Germinal center (tissue), 1 donor: ENCODE measurements around the gene AGR2.
"Not testable (repeated sequence)": the region's sequence is repeated elsewhere in the genome, so short reads cannot be mapped to it uniquely, and the experiment has no call there.

ENCODE experiments used
- DNase-seq: peaks from one replicate; pipeline ENCODE4 v3.0.0; 2012; ENCODE audit warnings: mixed read lengths, low spot score

Gene AGR2

DNA sequence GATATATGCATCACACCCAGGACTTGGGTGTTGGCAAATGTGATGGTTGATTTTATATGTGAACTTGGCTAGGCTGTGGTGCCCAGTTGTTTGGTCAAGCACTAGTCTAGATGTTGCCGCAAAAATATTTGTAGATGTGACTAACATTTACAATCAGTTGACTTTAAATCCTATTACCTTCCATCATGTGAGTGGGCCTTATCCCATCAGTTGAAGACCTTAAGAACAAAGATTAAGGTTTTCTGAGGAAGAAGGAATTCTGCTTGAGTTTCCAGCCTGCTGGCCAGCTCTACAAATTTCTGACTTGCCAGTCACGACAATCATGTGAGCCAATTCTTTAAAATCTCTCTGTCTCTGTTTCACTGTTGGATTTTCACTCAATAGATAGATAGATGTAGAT is 30.9 kb downstream of the AGR2 start:
- no peak for DNase-seq

DNA sequence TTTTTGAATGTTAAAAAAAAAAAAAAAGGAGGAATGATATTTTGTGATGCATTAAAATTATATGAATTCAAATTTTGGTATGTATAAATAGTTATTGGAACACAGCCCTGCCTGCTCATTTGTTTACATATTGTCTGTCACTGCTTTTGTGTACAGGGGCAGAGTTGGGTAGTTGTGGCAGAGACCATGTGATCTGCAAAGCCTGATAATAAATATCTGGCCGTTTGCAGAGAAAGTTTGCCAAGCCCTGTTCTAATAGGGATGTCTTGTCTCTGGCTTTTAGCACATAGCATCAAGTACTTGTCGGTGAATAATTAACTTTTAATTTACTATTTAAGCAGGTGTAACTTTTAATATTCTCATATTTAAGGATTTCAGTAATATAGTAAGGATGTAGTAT is 31.5 kb downstream of the AGR2 start:
- DNase-seq, result no peak

DNA sequence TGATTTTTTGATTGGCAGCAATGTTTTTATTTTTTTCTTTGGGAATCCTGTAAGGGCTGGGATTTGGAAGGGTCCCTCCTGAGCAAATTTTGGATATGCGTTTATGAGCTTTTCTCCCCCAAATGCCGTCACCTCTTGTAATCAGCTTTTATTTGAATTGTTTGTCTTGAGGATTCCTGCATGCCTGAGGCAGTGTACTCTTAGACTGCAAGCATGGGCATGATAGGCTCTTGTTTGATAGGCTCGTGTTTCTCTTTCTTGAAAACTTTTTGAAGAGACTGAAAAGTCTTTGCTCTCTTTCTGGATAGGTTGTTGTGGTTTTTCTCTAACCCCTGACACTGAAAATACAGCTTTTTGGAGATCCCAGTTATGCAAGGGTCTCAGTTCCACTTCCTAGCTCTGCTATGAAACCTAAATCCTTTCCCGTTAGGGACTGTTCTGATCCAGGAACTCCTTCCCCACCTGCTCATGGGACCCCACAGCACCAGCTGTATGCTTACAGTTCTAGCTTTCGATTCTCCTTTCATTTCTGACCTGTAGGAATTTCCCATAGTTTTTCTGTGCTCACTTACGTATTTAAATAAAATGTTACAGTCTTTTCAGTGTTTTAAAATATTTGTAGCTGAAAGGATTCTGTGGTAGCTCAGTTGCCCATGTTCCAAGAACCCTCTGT is 34.0 kb downstream of the AGR2 start:
- DNase-seq, result no peak

DNA sequence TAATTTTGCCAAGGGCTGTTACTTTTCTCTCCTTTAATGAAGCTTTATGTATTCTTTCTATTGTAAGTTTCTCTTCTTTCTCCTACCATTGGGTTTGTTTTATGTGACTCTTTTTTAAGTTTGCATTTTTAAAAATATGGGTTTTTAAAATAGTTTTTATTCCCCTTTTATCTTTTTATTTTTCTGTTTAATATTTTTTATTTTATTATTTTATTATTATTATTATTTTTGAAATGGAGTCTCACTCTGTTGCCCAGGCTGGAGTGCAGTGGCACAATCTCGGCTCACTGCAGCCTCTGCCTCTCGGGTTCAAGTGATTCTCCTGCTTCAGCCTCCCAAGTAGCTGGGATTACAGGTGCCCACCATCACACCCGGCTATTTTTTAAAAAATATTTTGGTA is 34.8 kb downstream of the AGR2 start:
- not testable (repeated sequence) for DNase-seq

DNA sequence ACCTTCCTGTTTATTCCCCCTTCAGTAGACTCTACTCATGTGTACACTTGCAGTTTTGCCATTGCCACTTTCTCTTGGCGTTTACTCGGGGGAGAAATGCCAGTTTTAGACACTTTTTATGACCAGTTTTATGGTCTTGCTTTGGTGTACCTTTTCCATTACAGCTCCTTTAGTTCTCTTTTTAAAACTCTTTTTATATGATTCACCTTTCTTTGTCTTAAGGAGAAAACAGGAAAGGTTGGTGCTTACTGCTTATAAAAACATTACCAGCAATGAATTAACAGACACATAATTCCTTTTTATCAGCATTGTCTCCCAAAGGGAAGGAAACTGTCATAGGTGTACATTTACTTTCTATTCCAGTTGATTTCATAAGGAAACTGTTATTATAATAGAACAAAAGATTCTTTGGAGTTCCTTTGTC is 39.4 kb downstream of the AGR2 start:
- DNase-seq, result no peak

DNA sequence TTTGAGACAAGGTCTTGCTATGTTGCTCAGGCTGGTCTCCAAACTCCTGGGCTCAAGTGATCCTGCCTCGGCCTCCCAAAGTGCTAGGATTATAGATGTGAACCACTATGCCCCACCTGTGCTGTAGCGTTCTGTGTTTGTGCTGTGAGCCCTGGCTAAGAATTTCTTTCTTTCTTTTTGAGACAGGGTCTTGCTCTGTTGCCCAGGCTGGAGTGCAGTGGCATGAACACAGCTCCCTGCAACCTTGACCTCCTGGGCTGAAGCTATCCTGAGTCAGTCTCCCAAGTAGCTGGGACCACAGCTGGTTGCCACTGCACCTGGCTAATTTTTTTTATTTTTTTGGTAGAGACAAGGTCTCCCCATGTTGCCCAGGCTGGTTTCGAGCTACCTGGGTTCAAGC is 39.9 kb downstream of the AGR2 start:
- DNase-seq, result no peak

DNA sequence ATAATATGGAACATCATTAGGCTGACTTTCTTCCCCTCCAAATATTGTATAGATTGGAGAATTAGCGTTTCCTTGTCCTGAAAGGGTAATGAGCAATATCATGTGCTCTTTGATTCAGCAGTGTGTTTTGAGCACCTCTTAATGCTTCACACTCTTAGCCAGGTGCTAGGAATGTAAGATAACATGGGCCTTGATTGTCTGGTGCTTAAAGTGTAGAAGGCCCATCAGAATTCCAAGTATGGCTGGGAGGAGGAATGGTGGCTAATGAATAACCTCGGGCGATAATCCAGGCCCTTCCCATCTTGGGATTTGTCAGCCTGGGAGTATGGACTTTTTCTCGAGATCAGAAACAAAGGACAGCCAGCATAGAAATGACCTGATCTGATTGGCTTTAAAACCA is 42.6 kb downstream of the AGR2 start:
- DNase-seq, result no peak

DNA sequence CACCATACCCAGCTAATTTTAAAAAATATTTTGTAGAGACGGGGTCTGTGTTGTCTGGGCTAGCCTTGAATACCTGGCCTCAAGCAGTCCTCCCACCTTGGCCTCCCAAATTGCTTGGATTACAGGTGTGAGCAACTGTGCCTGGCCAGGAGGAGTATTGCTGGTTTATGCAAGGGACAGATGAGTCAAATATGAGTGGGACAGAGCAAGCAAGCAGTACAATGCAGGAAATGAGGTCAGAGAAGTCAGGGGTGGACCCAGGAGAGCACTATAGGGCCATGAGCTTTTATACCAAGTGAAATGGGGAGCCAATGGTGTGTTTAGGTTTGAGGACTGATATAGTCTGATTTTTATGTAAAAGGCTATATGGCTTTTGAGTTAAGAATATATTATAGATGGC is 45.0 kb downstream of the AGR2 start:
- no peak for DNase-seq

DNA sequence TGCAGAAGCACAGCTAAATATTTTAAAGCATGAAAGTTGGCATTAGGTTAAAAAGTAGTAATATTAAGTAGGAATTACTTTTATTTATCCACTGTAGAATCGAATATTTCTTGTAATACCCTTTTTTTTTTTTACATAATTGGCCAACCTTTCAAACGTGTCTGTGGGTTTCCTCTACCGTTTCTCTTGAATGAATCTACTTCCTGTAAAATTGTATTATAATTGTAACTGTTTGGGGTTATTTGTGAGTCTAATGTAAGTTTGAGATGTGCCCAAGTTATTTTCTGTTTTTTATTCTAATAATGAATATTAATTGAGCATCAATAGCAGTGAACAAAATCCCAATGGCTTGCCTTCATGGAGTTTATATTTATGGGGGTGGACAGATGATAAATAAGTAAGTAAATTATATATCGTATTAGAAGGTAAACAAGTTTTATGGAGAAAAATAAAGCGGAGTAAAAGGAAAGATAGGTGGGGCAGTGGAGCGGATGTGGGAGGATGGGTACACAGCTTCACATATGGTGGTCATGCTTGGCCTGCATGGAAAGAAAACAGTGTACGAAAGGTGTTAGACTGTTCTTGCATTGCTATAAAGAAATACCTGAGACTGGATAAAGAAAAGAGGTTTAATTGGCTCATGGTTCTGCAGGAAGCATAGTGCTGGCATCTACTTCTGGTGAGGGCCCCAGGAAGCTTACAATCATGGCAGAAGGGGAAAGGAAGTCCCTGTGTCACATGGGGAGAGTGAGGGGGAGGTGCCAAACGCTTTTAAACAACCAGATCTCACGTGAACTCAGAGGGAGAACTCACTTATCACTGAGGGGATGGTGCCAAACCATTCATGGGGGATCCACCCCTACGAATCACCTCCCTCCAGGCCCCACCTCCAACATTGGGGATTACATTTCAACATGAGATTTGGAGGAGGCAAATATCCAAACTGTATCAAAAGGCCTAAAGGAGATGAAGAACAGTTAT is 45.9 kb downstream of the AGR2 start:
- peak; percentile 45 for DNase-seq

DNA sequence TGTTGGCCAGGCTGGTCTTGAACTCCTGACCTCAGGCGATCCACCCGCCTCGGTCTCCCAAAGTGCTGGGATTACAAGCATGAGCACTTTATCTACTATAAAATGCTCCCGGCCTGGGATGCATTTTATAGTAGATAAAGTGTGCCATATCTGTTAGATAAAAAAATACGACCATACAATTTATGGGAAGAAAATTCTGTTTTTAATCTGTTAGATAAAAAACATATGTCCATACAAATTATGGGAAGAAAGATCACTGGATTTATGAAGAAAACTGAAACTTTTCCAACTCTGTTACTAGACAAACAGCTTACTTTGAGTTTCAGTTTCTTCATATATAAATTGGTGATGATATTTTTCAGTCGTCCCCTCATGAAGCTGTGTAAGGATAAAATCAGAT is 46.8 kb downstream of the AGR2 start:
- no peak for DNase-seq

DNA sequence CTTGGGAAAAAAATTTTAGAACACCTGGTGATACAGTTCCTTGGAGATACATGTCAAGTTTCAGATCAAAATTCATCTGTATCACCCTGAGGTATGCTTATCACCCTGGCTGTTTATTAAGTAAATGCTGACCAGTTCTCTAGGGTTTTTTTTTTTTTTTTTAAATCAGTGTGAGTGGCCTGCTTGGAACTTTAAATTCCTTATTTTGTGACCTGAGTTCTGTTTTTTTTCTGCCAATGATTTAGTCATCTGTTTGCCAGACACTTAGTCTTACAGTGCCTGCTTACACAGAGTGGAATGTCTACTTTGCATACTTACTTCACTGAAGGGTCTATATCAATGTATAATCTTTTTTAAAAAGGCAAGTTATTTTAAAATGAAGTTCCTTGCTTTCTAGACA is 49.4 kb downstream of the AGR2 start:
- no peak for DNase-seq

DNA sequence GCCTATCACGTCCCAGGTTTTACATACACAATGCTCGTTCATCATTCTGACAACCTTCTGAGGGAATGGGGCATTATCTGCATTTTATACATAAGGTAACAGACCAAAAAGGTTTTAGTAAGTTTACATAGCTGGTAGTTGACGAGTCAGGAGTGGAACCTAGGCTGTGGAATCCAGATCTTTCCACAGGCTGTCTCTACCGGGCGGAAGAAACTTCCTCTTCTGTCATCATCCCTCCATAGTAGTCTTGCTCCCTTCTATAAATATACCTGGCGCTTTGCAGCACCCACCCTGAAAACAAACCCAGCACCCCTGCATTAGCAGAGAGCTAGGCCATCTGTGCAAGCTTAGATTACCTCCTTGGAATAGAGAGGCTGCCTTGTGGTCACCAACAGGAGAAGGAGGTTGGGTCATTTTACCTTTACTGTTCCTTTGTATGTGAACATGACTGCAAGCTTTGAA is 49.9 kb downstream of the AGR2 start:
- no peak for DNase-seq

DNA sequence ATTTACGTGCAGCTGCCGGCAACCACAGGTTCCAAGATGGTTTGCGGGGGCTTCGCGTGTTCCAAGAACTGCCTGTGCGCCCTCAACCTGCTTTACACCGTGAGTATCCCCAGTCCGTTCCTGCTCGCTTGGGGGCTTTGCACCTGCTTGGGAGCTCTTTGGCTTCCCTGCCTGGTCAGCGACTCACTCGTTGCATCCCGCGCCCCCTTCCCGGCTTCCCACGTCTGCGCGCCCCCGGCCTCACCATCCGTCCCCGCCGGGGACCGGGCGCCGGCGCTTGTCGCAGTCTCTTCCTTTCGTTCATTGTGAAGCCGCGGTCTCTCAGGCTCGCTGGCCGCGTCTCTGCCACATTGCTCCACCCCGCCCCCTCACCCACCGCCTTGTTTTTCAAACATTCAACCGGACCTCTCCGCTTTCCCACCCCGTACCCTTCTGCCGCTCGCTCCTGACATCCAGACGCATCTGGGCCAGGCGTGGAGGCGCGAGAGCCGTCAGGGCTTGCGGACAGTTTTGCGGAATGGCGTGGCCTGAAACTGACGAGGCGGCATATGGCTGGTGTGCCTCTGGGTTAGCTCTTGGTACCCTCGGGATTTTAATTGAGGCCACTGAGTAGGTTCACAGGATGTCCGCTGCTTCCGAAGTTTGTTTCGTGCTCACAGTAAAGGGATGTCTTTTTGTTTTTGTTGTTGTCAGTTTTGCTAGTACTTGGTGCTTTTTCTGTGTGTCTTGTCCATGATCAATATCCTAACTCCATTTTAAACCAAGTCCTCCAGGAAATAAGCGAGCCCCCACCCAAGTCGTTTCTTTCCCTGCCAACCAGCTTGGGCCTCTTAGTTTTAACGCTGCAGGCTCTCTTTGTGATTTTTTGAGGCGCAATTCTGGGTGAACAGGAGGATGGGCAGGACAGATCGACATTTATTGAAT is 50.6 kb downstream of the AGR2 start:
- peak; percentile 43 for DNase-seq

DNA sequence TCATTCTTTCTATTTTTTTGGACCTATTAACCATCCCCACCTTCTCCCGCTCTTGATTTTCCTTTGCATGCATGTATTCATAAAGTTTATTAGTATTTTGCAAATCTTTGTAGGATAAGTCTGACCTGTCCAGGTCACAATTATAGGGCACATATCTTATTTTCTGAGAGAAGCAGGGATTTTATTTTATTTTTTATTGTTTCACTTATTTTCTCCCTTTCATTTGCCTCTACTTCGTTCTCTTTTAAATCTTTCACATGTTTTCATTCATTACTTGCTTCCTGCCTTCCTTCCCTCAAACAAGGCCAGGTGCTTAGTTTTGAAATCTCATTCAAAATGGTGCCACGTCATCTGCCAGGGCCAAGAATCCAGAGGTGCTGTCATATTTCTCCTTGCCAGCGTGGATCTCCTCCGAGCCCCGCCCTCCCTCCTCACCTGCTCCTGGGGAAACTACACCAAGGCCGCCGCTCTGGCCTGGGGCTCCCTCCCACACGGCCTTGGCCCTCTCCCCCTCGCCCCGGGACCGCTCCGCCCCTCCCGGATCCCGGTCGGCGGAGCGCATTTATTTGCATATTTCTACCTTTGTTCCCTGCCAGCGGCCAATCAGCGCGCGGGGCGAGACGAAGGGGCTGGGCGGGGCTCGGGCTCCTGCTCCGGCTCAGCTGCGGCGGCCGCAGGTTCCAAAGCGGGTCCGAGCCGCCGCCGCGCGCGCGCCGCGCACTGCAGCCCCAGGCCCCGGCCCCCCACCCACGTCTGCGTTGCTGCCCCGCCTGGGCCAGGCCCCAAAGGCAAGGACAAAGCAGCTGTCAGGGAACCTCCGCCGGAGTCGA is 51.5 kb downstream of the AGR2 start, which contains the start of gene TSPAN13:
TSPAN13 (plus strand) TSS at position 654 of the 830 bp plus-strand sequence. CDS start 213 bp downstream, outside the sequence.
- DNase-seq, result peak; percentile 92

DNA sequence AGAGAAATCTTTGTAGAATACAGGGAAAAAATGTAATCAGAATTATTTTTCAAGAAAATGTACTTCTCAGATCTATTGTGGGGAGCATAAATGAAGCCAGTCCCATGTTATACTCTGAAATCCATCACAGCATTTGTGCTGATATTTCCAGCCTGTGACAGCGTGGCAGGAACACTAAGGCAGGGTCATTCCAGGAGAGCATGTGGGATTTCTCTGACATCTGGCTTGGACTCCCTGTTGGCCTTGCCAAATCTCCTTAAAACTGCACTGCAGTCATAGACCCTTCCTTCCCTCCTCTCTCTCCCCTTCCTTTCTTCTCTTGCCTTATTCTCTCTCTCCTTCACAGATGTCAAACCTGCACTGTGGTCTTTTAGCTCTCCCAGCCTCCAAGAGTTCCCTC is 57.7 kb downstream of the AGR2 start:
- DNase-seq, result no peak

DNA sequence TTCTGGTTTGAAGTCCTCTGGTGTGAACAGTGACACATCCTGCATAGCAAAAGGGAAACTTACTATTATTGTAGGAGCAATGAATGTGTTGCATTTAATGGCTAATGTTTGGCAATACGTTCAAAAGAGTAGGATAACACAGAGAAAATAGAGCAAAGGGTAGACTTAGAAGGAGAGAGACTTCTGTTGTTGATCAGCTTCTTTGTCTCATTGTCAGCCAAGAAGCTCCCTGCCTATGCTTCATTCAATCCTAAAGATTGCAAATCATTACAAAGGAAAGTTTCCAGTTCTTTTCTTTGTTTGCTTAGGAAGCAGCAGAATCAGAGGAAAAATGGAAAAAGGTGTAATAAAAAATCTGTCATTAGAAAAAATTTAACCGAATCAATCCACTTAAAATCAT is 59.2 kb downstream of the AGR2 start:
- DNase-seq, result no peak

DNA sequence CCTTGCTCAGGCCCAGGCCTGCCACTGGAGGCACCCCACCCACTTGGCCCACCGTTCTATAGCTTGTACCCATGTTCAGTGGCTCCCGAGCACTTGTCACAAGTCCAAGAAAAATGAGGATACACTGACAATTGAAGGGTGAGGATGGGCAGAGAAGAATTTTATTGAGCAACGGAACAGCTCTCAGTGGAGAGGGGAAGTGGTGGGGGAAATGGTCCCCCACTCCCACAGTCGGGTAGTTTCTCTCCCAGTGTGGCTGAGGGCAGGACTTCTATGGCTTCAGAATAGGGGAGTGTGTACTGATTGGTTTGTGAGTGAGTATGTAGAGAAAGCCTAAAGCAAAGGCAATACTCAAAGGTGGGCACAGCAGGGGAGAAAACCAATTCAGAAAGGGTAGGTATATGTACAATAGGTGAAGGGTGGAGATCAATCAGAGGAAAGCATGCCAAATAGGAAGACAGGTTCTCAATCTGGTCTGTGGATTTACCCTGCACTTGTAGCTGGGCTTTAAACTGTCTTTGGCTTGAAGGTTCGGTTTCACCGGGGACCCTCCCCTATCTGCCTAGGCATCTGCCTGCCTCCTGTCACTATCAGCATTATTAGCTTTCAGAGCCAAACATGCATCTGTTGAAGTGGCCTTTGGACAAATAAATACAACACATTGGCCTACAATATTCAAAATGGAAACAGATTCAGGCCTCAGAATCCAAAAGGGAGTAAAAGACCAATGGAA is 60.1 kb downstream of the AGR2 start:
- no peak for DNase-seq

DNA sequence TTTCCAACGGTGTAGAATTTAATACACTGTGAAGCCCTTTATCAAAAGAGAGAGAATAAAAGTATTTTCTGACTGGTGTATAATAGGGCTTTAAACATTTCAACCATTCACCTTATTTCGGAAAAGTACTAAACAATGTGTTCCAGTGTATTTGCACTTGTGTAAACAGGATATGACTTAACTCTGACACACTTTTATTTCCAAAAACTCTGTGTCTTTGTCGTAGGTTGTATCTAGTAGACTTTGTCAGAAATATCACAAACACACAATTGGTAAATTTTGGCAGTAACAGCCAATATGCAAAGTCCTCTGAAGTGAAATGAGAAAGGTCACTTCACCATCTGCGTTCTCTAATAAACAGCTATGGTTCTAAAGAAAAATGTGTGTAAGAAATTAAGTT is 61.6 kb downstream of the AGR2 start:
- DNase-seq, result no peak

DNA sequence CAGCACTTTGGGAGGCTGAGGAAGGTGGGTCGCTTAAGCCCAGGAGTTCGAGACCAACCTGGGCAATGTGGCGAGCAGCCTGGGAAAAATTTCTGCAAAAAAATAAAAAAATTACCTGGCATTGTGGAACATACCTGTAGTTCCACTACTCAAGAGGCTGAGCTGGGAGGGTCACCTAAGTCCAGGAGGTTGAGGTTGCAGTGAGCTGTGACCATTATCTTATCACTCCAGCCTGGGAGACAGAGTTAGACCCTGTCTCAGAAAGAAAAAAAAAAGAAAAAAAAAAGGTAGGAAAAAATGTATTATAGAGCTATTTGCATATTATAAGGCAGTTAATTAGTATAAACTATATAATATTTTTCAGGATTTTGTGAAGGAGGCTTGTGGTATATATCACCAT is 62.3 kb downstream of the AGR2 start:
- DNase-seq, result no peak
